Tibial nerve (tissue), 4 donors: ENCODE results near the gene FANCG. TPM values are rescaled to one million over a fixed set of nuclear protein-coding genes. Genes with fewer than 3 reads are reported as not detected.

Experiments
- DNase-seq, 2 donors: peaks; one replicate each; pipeline ENCODE4 v3.0.0-alpha.2; 2019; ENCODE audit warnings: low spot score in 2 of 2
- H3K27ac ChIP-seq, 4 donors: fragments of 200-600 bp; sonication (generic) in 3 of 4; one replicate each; pipeline ENCODE4 v1.5.1; 2017 to 2019; ENCODE audit warnings: mild to moderate bottlenecking in 1 of 4
- H3K27me3 ChIP-seq, 2 donors: fragments of 200-600 bp; sonication (generic) in 1 of 2; one replicate each; pipeline versions ENCODE4 v1.5.1 to v1.6.0; 2017 to 2019
- H3K36me3 ChIP-seq, 3 donors: fragments of 200-600 bp; sonication (generic); one replicate each; pipeline ENCODE4 v1.5.1; 2018 to 2019
- H3K4me1 ChIP-seq, 4 donors: fragments of 200-600 bp; sonication (generic) in 3 of 4; one replicate each; pipeline ENCODE4 v1.5.1; 2017 to 2019
- H3K4me3 ChIP-seq, 4 donors: fragments of 200-600 bp; sonication (generic) in 3 of 4; one replicate each; pipeline ENCODE4 v1.5.1; 2017 to 2019; ENCODE audit warnings: mild to moderate bottlenecking in 1 of 4, moderate library complexity in 1 of 4
- H3K9me3 ChIP-seq, 4 donors: fragments of 200-600 bp; sonication (generic) in 3 of 4; one replicate each; pipeline ENCODE4 v1.5.1; 2017 to 2019
- EP300 ChIP-seq, 2 donors: sonication (generic); formaldehyde crosslinking; IDR thresholded peaks; one replicate each; pipeline ENCODE4 v1.6.1; 2017; ENCODE audit warnings: antibody characterized with exemption in 2 of 2, mild to moderate bottlenecking in 1 of 2
- POLR2A ChIP-seq, 2 donors: fragments of 450-650 bp; IDR thresholded peaks; one replicate each; pipeline ENCODE4 v1.6.1; 2017; ENCODE audit warnings: antibody characterized with exemption in 2 of 2, mild to moderate bottlenecking in 2 of 2, moderate library complexity in 2 of 2
- WGBS, 2 donors: methylation state at CpG; one replicate each; pipeline ENCODE4 v1.1.5; 2018; 5-methylcytosine and 5-hydroxymethylcytosine counted together
- total RNA-seq, 4 donors: library from RNA; depleted of rRNA; stranded (reverse); fragments of >200 nt; gene quantifications; one replicate each; pipeline ENCODE4 v1.1.0, GENCODE V29; 2016
- TF ChIP-seq, protein P1 (sequence below), 5 experiments: fragments of 200-600 bp in 3 of 5; fragments of 450-650 bp in 2 of 5; sonication (generic) in 3 of 5; IDR thresholded peaks; one replicate each; pipeline ENCODE4 v1.5.1; 2016 to 2019; ENCODE audit warnings: antibody characterized with exemption in 5 of 5, mild to moderate bottlenecking in 3 of 5, moderate library complexity in 2 of 5

The FANCG gene
- total RNA-seq, 4 donors from 2014 or later = 14.4 to 30.8 (median 20.8) TPM

DNA sequence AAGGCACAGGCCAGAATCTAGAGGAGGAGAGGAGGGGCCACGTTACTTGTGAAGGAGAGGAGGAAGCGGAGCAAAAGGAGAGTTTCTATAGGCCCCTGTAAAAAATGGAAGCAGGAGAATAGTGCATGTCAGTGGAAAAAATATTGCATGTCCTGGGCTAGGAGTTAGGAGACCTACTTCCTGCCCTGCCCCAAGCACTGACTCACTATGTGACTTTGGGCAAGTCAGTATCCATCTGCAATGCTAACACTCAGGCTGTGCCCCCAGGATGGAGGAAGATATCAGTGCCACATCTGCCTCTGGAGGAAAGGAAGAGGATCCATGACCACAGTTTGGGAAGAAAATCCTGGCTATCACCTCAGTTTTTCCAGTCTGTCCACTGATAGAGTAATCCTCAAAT is 9.7 kb upstream of the FANCG start:
- Histone ChIP-seq H3K27ac (no peak overlapping the region), H3K9me3 (no peaks in the 10 kb centered on the region), H3K36me3 (peaks cover 0 to 89% (median 6%) of the 10 kb centered on the region in 3 donors), H3K4me1 (no peaks in the 10 kb centered on the region), H3K4me3 (no peak overlapping the region), H3K27me3 (no peaks in the 10 kb centered on the region)
- WGBS, 2 donors = 93 to 95% methylated on average over 2 of the region's 2 CpGs
- TF ChIP-seq EP300 (IDR thresholded peaks at IDR 0.05) (no peak), POLR2A (IDR thresholded peaks at IDR 0.05) (no peak)
- TF ChIP-seq, protein P1, sequence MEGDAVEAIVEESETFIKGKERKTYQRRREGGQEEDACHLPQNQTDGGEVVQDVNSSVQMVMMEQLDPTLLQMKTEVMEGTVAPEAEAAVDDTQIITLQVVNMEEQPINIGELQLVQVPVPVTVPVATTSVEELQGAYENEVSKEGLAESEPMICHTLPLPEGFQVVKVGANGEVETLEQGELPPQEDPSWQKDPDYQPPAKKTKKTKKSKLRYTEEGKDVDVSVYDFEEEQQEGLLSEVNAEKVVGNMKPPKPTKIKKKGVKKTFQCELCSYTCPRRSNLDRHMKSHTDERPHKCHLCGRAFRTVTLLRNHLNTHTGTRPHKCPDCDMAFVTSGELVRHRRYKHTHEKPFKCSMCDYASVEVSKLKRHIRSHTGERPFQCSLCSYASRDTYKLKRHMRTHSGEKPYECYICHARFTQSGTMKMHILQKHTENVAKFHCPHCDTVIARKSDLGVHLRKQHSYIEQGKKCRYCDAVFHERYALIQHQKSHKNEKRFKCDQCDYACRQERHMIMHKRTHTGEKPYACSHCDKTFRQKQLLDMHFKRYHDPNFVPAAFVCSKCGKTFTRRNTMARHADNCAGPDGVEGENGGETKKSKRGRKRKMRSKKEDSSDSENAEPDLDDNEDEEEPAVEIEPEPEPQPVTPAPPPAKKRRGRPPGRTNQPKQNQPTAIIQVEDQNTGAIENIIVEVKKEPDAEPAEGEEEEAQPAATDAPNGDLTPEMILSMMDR (IDR thresholded peaks at IDR 0.05) = no peak
- DNase-seq = no peak

DNA sequence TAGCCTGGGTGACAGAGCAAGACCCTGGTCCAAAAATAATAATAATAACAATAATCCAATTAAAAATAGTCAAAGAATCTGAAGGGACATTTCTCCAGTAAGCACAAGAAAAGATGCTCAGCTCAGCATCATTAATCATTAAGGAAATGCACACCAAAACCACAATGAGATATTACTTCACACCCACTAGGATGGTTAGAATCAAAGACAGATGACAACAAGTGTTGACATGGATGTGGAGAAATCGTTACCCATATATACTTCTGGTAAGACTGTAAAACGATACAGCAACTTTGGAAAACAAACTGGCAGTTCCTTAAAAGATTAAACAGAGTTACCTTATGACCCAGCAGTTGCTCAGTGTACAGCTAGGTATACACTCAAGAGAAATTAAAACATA is 5.3 kb upstream of the FANCG start:
- no peaks in the 10 kb centered on the region for H3K9me3 ChIP-seq
- no peaks in the 10 kb centered on the region for H3K27me3 ChIP-seq
- H3K4me3 ChIP-seq = no peak overlapping the region
- TF ChIP-seq EP300 (IDR thresholded peaks at IDR 0.05) (no peak), POLR2A (IDR thresholded peaks at IDR 0.05) (no peak)
- TF ChIP-seq, protein P1 (IDR thresholded peaks at IDR 0.05) = no peak
- H3K27ac ChIP-seq = no peak overlapping the region
- DNase-seq = no peak
- H3K4me1 ChIP-seq = peaks cover 0 to 6% (median 5%) of the 10 kb centered on the region in 4 donors
- WGBS, 2 donors = 88 to 91% methylated on average over 2 of the region's 2 CpGs
- H3K36me3 ChIP-seq = peaks cover 0 to 47% (median 0%) of the 10 kb centered on the region in 3 donors

DNA sequence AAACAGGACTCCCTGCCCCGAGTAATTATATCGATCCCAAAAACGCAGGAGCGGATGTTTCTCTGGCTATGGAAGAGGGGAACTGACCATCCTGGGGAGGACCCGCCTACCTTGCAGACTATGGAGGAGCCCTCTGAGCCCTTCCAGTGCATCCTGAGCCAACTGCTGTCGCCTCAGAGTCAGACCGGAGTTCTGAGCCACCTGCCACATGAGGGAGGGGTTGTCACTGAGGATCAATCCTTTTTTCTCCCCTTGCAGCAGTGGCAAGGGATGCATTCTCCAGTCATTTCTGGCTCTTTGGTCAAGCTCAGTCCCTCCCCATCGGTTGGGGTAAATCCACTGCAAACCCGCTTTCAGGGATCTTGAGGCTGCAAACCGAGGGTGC is 709 bp downstream of the FANCG start:
- H3K9me3 ChIP-seq = no peaks in the 10 kb centered on the region
- WGBS, 2 donors = 1 to 6% methylated on average over 9 to 10 of the region's 10 CpGs
- H3K4me3 ChIP-seq = peak overlapping the region; percentile 62 to 93 (median 76)
- H3K27me3 ChIP-seq = no peaks in the 10 kb centered on the region
- peak overlapping the region; percentile 61 to 89 (median 70) for H3K27ac ChIP-seq
- DNase-seq = no peak
- TF ChIP-seq, protein P1 (IDR thresholded peaks at IDR 0.05) = no peak
- TF ChIP-seq POLR2A (IDR thresholded peaks at IDR 0.05) (no peak), EP300 (IDR thresholded peaks at IDR 0.05) (no peak)
- peaks cover 0 to 23% (median 11%) of the 10 kb centered on the region in 4 donors for H3K4me1 ChIP-seq
- H3K36me3 ChIP-seq = peaks cover 0 to 30% (median 0%) of the 10 kb centered on the region in 3 donors

DNA sequence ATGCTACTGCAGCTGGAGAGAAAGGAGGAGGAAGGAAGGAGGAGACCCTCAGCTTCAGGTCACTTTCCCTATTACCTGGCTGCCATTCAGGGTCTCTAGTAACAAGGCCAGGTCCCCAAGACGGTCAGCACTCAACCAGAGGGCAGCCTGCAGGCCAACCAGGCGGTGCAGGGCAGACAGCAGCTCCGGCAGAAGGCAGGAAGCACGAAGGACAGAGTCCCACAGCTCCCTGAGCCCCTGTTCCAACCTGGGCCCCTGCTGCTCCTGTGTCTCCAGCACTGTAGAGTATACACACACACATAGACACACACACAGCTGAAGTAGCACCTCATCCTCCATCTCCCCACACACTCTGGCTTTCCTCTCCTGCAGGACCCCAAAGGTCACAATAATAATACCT is 1.7 kb downstream of the FANCG start:
- Histone ChIP-seq H3K4me3 (no peak overlapping the region), H3K4me1 (peaks cover 0 to 26% (median 12%) of the 10 kb centered on the region in 4 donors), H3K27ac (no peak overlapping the region), H3K36me3 (peaks cover 0 to 34% (median 0%) of the 10 kb centered on the region in 3 donors), H3K27me3 (no peaks in the 10 kb centered on the region), H3K9me3 (no peaks in the 10 kb centered on the region)
- WGBS, 2 donors = 43 to 49% methylated on average over 4 of the region's 4 CpGs
- DNase-seq = no peak
- TF ChIP-seq, protein P1 (IDR thresholded peaks at IDR 0.05) = no peak
- no peak for TF ChIP-seq POLR2A (IDR thresholded peaks at IDR 0.05)
- no peak for TF ChIP-seq EP300 (IDR thresholded peaks at IDR 0.05)

DNA sequence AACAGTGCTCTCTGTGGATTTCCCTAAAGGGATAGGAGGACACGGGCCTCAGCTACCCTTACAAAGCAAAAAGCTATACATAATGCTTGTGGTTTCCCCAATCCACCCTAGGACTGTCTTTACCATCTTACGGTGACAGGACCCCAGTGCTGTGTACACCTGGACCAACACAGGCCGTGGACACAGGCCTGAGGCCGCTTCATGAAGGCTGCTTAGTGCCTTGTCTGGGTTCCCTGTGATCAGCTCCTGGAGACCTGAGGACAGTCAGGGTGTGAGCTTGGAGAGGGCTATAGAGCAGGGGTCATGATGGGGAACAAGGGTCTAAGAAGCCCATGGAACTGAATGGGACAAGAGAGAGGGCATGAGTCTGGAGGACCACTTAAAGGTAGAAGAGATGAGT is 2.9 kb downstream of the FANCG start:
- DNase-seq = no peak
- peaks cover 0 to 30% (median 13%) of the 10 kb centered on the region in 4 donors for H3K4me1 ChIP-seq
- 89 to 93% methylated on average over 3 to 4 of the region's 4 CpGs for WGBS, 2 donors

More for the DNA sequence above, 2.9 kb downstream of the FANCG start:
- Histone ChIP-seq H3K4me3 (no peak overlapping the region), H3K27ac (no peak overlapping the region), H3K9me3 (no peaks in the 10 kb centered on the region), H3K36me3 (peaks cover 0 to 34% (median 0%) of the 10 kb centered on the region in 3 donors), H3K27me3 (no peaks in the 10 kb centered on the region)
- TF ChIP-seq POLR2A (IDR thresholded peaks at IDR 0.05) (no peak), EP300 (IDR thresholded peaks at IDR 0.05) (no peak)
- TF ChIP-seq, protein P1 (IDR thresholded peaks at IDR 0.05) = no peak
